ENCODE data around the gene KATNB1. TPM values are rescaled to one million over a fixed set of nuclear protein-coding genes. Genes with fewer than 3 reads are reported as not detected.
"Not testable (repeated sequence)": the region's sequence is repeated elsewhere in the genome, so short reads cannot be mapped to it uniquely, and the experiment has no call there.

KATNB1 gene
- total RNA-seq, 1 donor from 2014 or later: 8.5 TPM

- intact Hi-C loops (cut with DNase I): no loop called here
- DNase-seq (ENCODE audit: missing footprints): peak; percentile 18
- ATAC-seq: no peak
These were observed 1.1 kb downstream of the KATNB1 start for GRCh38 chr16:57736419-57737351.

DNA sequence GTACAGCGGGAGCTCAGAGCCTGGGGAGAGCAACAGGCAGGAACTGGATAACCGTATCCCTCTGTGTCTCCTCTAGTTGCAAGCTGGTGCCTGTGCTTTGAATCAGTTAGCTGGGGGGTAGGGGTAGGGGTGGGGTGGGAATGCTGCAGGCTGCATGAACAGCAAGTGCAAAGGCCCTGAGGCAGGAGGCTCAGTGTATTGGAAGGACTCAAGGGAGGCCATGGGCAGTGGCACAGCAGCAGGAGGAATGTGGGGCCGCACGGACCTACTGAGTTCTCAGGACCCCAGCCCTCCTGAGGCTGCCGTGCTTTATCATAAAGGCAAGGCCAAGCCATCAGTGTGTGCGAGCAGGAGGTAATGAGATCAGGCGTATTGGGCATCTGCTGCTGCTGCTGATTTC is 3.3 kb downstream of the KATNB1 start:
- intact Hi-C loops (cut with DNase I): no loop called here
- DNase-seq (ENCODE audit: missing footprints) (peak; percentile 37), ATAC-seq (no peak)

GRCh38 chr16:57739756-57740422 is 4.3 kb downstream of the KATNB1 start:
- ATAC-seq: no peak
- DNase-seq (ENCODE audit: missing footprints): no peak
- intact Hi-C loops (cut with DNase I): no loop called here

DNA sequence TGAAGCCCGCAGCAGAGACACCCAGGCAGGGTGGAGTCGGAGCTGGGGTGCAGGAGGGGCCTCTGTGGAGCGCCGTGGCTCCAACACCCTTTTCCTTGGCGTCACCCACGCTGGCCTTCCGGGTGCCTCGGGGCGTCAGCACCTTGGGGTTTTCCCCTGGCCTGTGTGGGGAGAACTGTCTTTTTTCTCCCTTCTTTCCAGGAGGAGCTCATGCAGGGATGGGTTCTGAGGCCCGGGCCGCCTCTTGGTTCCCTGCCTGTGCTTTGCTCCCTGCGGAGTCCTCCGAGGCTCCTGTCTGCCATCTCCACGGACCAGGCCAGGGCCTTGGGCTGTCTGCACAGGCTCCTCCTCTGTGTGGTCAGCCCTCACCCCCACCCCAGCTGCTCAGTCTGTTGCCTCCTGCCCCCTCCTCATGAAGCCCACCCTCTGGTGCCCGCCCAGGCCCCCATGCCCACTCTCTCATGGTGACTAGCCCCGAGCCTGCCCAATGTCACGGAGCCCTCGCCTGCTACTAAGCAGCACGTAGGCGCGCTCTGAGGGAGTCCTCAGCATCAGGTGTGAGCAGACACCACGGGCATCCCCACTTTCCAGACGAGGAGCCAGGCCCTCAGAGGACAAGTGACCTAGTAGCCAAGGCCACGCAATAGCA is 5.0 kb downstream of the KATNB1 start:
- ATAC-seq (no peak), DNase-seq (ENCODE audit: missing footprints) (peak; percentile 45)
- intact Hi-C loops (cut with DNase I): no loop called here

DNA sequence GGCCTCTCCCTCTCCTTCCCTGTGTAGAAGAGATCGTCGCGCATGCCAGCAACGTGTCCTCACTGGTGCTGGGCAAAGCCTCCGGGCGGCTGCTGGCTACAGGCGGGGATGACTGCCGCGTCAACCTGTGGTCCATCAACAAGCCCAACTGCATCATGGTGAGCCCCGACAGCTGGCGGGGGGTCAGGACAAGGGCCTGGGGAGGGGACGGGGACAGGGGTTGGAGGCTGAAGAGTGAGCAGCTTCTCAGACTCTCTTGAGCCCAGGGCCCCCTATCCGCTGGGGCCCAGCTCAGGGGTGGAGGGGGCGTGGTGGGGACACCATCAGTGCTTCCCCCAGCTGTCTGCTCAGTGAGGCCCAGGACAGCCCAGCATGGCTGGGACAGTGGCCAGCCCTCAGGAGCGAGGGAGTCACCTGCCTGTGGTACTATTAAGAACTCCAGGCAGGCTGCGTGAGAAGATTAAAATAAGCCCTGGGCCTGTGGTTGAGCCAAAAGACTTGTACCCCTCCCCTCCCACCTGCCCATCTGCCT is 6.2 kb downstream of the KATNB1 start:
- intact Hi-C loops (cut with DNase I): no loop called here
- peak; percentile 48 for ATAC-seq
- DNase-seq (ENCODE audit: missing footprints): peak; percentile 64

- intact Hi-C loops (cut with DNase I): no loop called here
- ATAC-seq: no peak
- no peak for DNase-seq (ENCODE audit: missing footprints)
These were observed 7.0 kb downstream of the KATNB1 start for GRCh38 chr16:57742543-57742942.

DNA sequence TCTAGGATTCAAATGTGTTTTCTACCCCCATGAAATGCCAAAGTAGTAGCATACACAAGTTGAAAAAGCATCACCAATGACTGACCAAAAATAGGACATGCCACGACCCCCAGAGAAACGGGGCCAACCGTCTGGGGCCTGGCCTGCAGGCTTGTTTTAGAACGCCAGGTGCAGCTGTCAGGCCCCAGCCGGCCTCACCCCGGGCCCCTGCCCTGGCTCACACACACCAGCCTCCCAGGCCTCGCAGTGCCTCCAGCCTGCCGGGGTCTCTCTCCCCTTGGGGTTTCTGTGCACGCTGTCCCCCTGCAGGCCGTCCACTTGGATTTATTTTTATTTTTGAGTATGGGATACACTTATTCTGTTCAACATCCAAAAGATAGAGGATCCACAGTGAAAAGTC is 7.9 kb downstream of the KATNB1 start:
- ATAC-seq: no peak
- peak; percentile 30 for DNase-seq (ENCODE audit: missing footprints)
- intact Hi-C loops (cut with DNase I): no loop called here

GRCh38 chr16:57743886-57744641 is 8.5 kb downstream of the KATNB1 start:
- no peak for ATAC-seq
- intact Hi-C loops (cut with DNase I): no loop called here
- DNase-seq (ENCODE audit: missing footprints): peak; percentile 22

- DNase-seq (ENCODE audit: missing footprints) (peak; percentile 59), ATAC-seq (no peak)
- intact Hi-C loops (cut with DNase I): no loop called here
These were observed 9.0 kb downstream of the KATNB1 start for GRCh38 chr16:57744642-57744903.

DNA sequence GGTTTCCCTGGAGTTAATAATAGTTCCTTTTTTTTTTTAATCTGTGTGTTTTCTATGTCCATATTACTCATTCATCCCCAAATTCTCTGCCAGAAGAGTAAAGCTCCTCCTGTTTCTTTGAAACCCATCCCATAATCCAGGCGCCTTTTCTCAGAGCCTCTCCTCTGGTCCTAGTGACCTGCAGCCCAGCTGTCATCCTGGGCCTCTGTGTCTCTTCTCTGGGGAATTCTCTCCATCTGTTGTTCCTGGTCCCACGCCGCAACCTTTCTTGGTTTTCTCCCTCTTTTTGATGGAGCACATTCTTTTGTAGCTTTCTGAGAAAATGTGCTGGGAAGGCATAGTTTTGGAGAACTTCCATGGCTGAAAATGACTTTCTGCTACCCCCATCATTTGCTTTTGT is 10.2 kb downstream of the KATNB1 start:
- intact Hi-C loops (cut with DNase I): no loop called here
- DNase-seq (ENCODE audit: missing footprints): peak; percentile 23
- ATAC-seq: no peak

GRCh38 chr16:57746316-57746715 is 10.7 kb downstream of the KATNB1 start:
- ATAC-seq; intact Hi-C loops (cut with DNase I); DNase-seq (ENCODE audit: missing footprints): not testable (repeated sequence)

- peak; percentile 4 for DNase-seq (ENCODE audit: missing footprints)
- no peak for ATAC-seq
- intact Hi-C loops (cut with DNase I): no loop called here
These were observed 11.5 kb downstream of the KATNB1 start for GRCh38 chr16:57747091-57747490.

DNA sequence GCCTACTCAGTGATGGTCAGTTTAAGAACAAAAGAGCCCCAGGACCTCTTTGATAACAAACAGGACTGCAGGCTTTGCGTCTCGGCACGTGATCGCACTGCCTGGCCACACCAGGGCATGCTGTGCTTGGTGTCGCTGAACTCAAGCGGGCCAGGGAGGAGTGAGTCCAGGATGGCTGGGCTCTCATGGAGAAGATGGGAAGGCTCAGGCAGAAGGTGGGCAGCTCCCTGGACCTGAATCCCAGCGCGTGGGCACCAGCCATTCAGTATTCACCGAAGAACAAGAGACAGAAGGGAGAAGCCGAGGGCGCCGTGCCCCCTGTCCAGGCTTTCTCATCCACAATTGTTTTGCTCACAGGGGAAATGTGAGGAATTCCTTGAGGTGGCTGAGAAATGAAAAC is 11.9 kb downstream of the KATNB1 start:
- intact Hi-C loops (cut with DNase I): no loop called here
- ATAC-seq (no peak), DNase-seq (ENCODE audit: missing footprints) (no peak)

GRCh38 chr16:57747996-57748395 is 12.4 kb downstream of the KATNB1 start:
- no peak for ATAC-seq
- intact Hi-C loops (cut with DNase I): no loop called here
- DNase-seq (ENCODE audit: missing footprints): peak; percentile 42

DNA sequence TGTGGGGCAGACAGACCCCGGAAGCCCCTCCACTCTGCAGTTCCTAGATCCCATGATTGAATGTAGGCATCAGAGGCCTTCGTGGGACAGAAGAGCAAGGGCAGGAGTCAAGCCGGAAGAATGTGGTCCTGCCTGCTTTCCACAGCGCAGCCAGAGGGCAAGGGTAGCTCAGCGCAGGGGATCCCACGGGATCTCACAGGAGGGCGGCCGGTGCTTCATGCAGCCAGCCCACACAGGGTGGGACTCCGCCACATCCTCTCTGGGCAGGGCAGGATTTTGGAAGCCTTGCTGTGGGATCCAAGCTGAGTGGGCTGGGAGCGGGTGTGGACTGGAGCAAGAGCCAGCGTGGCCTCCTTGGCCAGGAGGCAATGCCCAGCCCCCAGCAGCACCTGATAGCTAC is 13.0 kb downstream of the KATNB1 start:
- peak; percentile 42 for DNase-seq (ENCODE audit: missing footprints)
- intact Hi-C loops (cut with DNase I): no loop called here
- ATAC-seq: no peak

- no peak for ATAC-seq
- DNase-seq (ENCODE audit: missing footprints): peak; percentile 14
- intact Hi-C loops (cut with DNase I): no loop called here
These were observed 13.6 kb downstream of the KATNB1 start for GRCh38 chr16:57749101-57749692.

DNA sequence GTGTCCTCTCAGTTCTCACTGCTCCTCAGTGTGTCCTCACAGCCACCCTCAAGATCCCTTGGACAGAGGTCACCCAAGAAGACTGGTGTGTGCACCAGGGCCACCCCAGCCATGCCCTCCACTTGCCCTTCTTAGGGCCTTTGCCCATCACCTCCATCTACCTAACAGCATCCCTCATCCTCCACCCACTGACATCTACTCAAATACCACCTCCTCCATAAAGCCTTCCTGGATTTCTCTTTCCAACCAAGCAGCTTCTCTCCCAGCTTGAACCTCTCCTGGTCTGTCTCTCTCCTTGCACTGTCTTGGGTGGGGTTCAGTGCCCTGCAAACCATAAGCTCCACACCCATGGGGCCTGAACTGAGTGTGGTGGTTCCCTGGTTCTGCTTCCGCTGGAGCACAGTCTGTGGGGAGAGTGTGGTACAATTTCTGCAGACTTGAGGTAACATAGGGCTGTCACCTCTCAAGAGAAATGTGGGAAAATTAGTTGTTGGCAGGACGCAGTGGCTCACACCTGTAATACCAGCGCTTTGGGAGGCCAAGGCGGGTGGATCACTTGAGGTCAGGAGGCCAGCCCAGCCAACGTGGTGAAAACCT is 14.4 kb downstream of the KATNB1 start:
- peak; percentile 15 for DNase-seq (ENCODE audit: missing footprints)
- ATAC-seq: no peak
- intact Hi-C loops (cut with DNase I): loop anchor here (10.0 kb wide), 1 partner anchor 255 kb away; the partner anchor contains the start of genes USB1 and ZNF319
